NCI-H1105 (cell line): ENCODE data around the gene RBM25.
"Not testable (repeated sequence)": the region's sequence is repeated elsewhere in the genome, so short reads cannot be mapped to it uniquely, and the experiment has no call there.

Experiments
- DNase-seq: peaks from one replicate; lab custom pipeline; 2025; lab: John Stamatoyannopoulos, UW

Gene RBM25

GRCh38 chr14:73168691-73169090 lies 110.4 kb downstream of the RBM25 start:
- DNase-seq = no peak

- DNase-seq = not testable (repeated sequence)
Observed at GRCh38 chr14:73169855-73170254, 111.5 kb downstream of the RBM25 start.

- DNase-seq = no peak
Observed at GRCh38 chr14:73170686-73171085, 112.4 kb downstream of the RBM25 start.

GRCh38 chr14:73172500-73172899 lies 114.2 kb downstream of the RBM25 start:
- DNase-seq = no peak

- DNase-seq = peak; percentile 68
Observed at GRCh38 chr14:73173092-73173735, 114.9 kb downstream of the RBM25 start.
